Neuronal stem cell (in vitro differentiated cells): ENCODE measurements around the gene SMIM5.

Source experiments
- DNase-seq: peaks from one replicate; pipeline ENCODE4 v3.0.0-alpha.2; 2013; ENCODE audit warnings: low spot score
- H2AFZ ChIP-seq: one replicate; pipeline ENCODE4 v1.6.1; 2013; ENCODE audit warnings: mild to moderate bottlenecking, low read length, inconsistent platforms
- H2AK5ac ChIP-seq: 2 replicates; pipeline ENCODE4 v1.6.1; 2013; ENCODE audit warnings: low read depth, mild to moderate bottlenecking, inconsistent platforms, low read length, moderate library complexity, mixed read lengths
- H2BK120ac ChIP-seq: 2 replicates; pipeline ENCODE4 v1.6.1; 2013; ENCODE audit warnings: low read depth, mild to moderate bottlenecking, inconsistent platforms, low read length, moderate library complexity, mixed read lengths
- H2BK12ac ChIP-seq: one replicate; pipeline ENCODE4 v1.6.1; 2013; ENCODE audit warnings: low read length, inconsistent platforms
- H2BK15ac ChIP-seq: 2 replicates; pipeline ENCODE4 v1.6.1; 2013; ENCODE audit warnings: mild to moderate bottlenecking, low read length, inconsistent platforms, mixed read lengths
- H2BK5ac ChIP-seq: one replicate; pipeline ENCODE4 v1.6.1; 2013; ENCODE audit warnings: inconsistent platforms, mild to moderate bottlenecking, low read length, moderate library complexity
- H3K14ac ChIP-seq: one replicate; pipeline ENCODE4 v1.6.1; 2013; ENCODE audit warnings: low read length, inconsistent platforms
- H3K18ac ChIP-seq: 2 replicates; pipeline ENCODE4 v1.6.1; 2013; ENCODE audit warnings: low read length, inconsistent platforms
- H3K23ac ChIP-seq: 2 replicates; pipeline ENCODE4 v1.6.1; 2013; ENCODE audit warnings: low read depth, mild to moderate bottlenecking, mixed read lengths, low read length, inconsistent platforms; ENCODE audit not compliant: poor library complexity
- H3K27ac ChIP-seq: replicated peaks from 3 replicates; pipeline ENCODE4 v1.5.1; 2013; ENCODE audit warnings: low read length, inconsistent platforms
- H3K27me3 ChIP-seq, 3 experiments: 2 replicates each; pipeline ENCODE4 v1.6.1; 2013; ENCODE audit warnings: low read length in 3 of 3, mild to moderate bottlenecking in 2 of 3, inconsistent platforms in 1 of 3, low read depth in 1 of 3, mixed read lengths in 1 of 3, moderate library complexity in 1 of 3; ENCODE audit not compliant: control insufficient read depth in 3 of 3, insufficient read depth in 3 of 3
- H3K36me3 ChIP-seq, 2 donors: replicated peaks in 1 of 2; 2 replicates each; pipeline ENCODE4 v1.6.1; 2013; ENCODE audit warnings: low read length in 2 of 2; ENCODE audit not compliant: control insufficient read depth in 2 of 2, insufficient read depth in 2 of 2
- H3K4ac ChIP-seq: 2 replicates; pipeline ENCODE4 v1.6.1; 2013; ENCODE audit warnings: inconsistent platforms, mild to moderate bottlenecking, low read length, moderate library complexity
- H3K4me1 ChIP-seq, 2 donors: 1 replicate in 1 of 2; 2 replicates in 1 of 2; pipeline ENCODE4 v1.6.1; 2013; ENCODE audit warnings: low read length in 2 of 2, low read depth in 1 of 2; ENCODE audit not compliant: control insufficient read depth in 2 of 2, insufficient read depth in 1 of 2
- H3K4me2 ChIP-seq: one replicate; pipeline ENCODE4 v1.6.1; 2013; ENCODE audit warnings: mild to moderate bottlenecking, low read length, inconsistent platforms; ENCODE audit not compliant: insufficient read depth, poor library complexity, severe bottlenecking
- H3K4me3 ChIP-seq, 2 donors: 2 replicates each; pipeline ENCODE4 v1.5.1; 2013; ENCODE audit warnings: low read length in 2 of 2, mild to moderate bottlenecking in 2 of 2, inconsistent platforms in 1 of 2, moderate library complexity in 1 of 2
- H3K79me1 ChIP-seq: one replicate; pipeline ENCODE4 v1.6.1; 2013; ENCODE audit warnings: low read depth, mild to moderate bottlenecking, inconsistent platforms, low read length, moderate library complexity
- H3K9ac ChIP-seq: one replicate; pipeline ENCODE4 v1.6.1; 2013; ENCODE audit warnings: mild to moderate bottlenecking, low read depth, low read length, inconsistent platforms; ENCODE audit not compliant: poor library complexity
- H3K9me3 ChIP-seq, 2 donors: replicated peaks in 1 of 2; 2 replicates each; pipeline versions ENCODE3 to v1.6.1; 2013; ENCODE audit warnings: low read length in 2 of 2, mild to moderate bottlenecking in 2 of 2, inconsistent platforms in 1 of 2, low read depth in 1 of 2, mixed read lengths in 1 of 2, moderate library complexity in 1 of 2; ENCODE audit not compliant: control insufficient read depth in 2 of 2, insufficient read depth in 1 of 2
- H4K8ac ChIP-seq: one replicate; pipeline ENCODE4 v1.6.1; 2013; ENCODE audit warnings: low read depth, mild to moderate bottlenecking, inconsistent platforms, low read length, moderate library complexity
- H4K91ac ChIP-seq: one replicate; pipeline ENCODE4 v1.6.1; 2013; ENCODE audit warnings: low read length, low read depth, mild to moderate bottlenecking, inconsistent platforms; ENCODE audit not compliant: poor library complexity
- WGBS, 2 donors: extraction: QIAGEN DNeasy Blood & Tissue Kit; methylation state at CpG; one replicate each; pipeline ENCODE4 v1.1.7; 2013; ENCODE audit warnings: missing lambda C conversion rate in 2 of 2, mixed read lengths in 1 of 2; ENCODE audit not compliant: insufficient read length in 2 of 2, insufficient replicate concordance in 1 of 2; ENCODE audit errors: extremely low coverage in 2 of 2; 5-methylcytosine and 5-hydroxymethylcytosine counted together

The SMIM5 gene

GRCh38 chr17:75611851-75612429 is 21.3 kb upstream of the SMIM5 start:
- Histone ChIP-seq H3K36me3 (no peaks in the 10 kb centered on the region), H3K27ac (no peak overlapping the region), H3K14ac (no peak overlapping the region), H3K4me1 (peaks cover 2 to 12% of the 10 kb centered on the region in 2 donors), H2BK5ac (no peak overlapping the region), H4K8ac (no peak overlapping the region), H3K27me3 (peaks cover 0 to 13% (median 0%) of the 10 kb centered on the region in 3 experiments), H3K79me1 (no peaks in the 10 kb centered on the region), H2BK120ac (no peak overlapping the region), H3K4me3 (no peak overlapping the region), H2AFZ (no peak overlapping the region), H3K23ac (peak overlapping the region; percentile 11), H3K9me3 (no peaks in the 10 kb centered on the region), H2BK15ac (no peak overlapping the region), H2AK5ac (no peak overlapping the region), H3K4ac (no peak overlapping the region), H3K4me2 (no peak overlapping the region), H3K18ac (peak overlapping the region; percentile 33), H3K9ac (peak overlapping the region; percentile 24), H4K91ac (no peak overlapping the region), H2BK12ac (no peak overlapping the region)
- DNase-seq: no peak
- no CpG with 5 or more reads among the region's 20 CpGs for WGBS, 2 donors

GRCh38 chr17:75612906-75613626 is 20.2 kb upstream of the SMIM5 start:
- Histone ChIP-seq H3K4me3 (no peak overlapping the region), H3K4ac (no peak overlapping the region), H3K4me2 (no peak overlapping the region), H2BK15ac (no peak overlapping the region), H2AFZ (no peak overlapping the region), H3K23ac (no peak overlapping the region), H3K4me1 (peaks cover 2 to 12% of the 10 kb centered on the region in 2 donors), H3K27me3 (peaks cover 0 to 13% (median 0%) of the 10 kb centered on the region in 3 experiments), H3K9me3 (no peaks in the 10 kb centered on the region), H3K14ac (no peak overlapping the region), H2BK120ac (peak overlapping the region; percentile 83), H2BK5ac (peak overlapping the region; percentile 67), H3K79me1 (no peaks in the 10 kb centered on the region), H2AK5ac (peak overlapping the region; percentile 1), H3K18ac (peak overlapping the region; percentile 80), H4K8ac (peak overlapping the region; percentile 57), H3K36me3 (no peaks in the 10 kb centered on the region), H2BK12ac (no peak overlapping the region), H4K91ac (no peak overlapping the region), H3K9ac (no peak overlapping the region), H3K27ac (no peak overlapping the region)
- DNase-seq: no peak
- WGBS, 2 donors: no CpG with 5 or more reads among the region's 27 CpGs

DNA sequence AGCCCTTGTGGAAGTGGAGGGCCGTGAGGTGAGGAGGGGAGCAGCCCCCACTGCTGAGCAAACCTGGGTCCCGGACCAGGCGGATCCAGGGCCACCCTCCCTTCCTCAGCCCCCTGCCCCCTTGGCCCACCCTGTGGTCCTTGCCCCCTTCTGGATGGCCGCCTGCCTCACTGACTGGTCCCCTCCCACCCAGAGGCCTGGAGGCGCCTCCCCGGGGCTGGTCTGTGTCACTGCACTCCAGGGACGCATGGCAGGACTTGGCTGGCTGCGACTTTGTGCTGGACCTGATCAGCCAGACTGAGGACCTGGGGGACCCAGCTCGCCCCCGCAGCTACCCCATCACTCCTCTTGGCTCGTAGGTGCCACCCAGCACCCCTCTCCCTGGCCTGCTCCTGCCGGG is 19.2 kb upstream of the SMIM5 start:
- H3K9me3 ChIP-seq: no peaks in the 10 kb centered on the region

DNA sequence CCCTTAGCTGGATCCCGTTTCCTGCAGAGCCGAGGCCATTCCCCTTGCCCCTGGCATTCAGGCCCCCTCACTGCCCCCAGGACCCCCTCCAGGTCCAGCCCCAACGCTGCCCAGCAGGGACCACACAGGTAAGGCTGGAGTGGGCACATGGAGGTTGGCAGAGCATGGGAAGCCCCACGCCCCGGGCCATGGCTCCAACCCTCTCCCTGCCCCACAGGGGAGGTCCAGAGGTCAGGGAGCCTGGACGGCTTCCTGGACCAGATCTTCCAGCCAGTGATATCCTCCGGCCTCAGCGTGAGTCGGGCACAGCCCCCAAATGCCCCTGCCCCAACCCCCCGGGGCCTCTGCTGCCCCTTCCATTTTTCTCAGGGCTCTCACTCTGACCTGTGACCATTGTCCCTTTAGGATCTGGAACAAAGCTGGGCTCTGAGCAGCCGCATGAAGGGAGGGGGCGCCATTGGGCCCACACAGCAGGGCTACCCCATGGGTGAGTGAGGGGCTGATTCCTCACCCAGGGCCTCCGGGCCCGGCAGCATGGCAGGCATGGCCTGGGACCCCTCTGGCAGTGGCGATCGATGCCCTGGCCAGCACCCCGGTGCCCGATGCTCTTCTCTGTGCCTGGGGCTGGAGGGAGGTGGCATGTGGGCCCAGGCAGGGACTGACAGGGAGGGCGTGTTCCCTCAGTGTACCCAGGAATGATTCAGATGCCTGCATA is 18.5 kb upstream of the SMIM5 start:
- Histone ChIP-seq H2BK12ac (no peak overlapping the region), H3K4me1 (peaks cover 2 to 12% of the 10 kb centered on the region in 2 donors), H3K27ac (no peak overlapping the region), H2BK15ac (peak overlapping the region; percentile 97), H3K23ac (peak overlapping the region; percentile 25), H4K8ac (no peak overlapping the region), H2BK120ac (peak overlapping the region; percentile 83), H3K4me2 (no peak overlapping the region), H3K4ac (no peak overlapping the region), H3K79me1 (no peaks in the 10 kb centered on the region), H3K9ac (peak overlapping the region; percentile 38), H2BK5ac (no peak overlapping the region), H3K14ac (peak overlapping the region; percentile 39), H3K36me3 (no peaks in the 10 kb centered on the region), H3K9me3 (no peaks in the 10 kb centered on the region), H3K27me3 (peaks cover 0 to 13% (median 0%) of the 10 kb centered on the region in 3 experiments), H2AK5ac (peak overlapping the region; percentile 99), H4K91ac (no peak overlapping the region), H2AFZ (no peak overlapping the region), H3K18ac (peak overlapping the region; percentile 80), H3K4me3 (peak overlapping the region in 1 of 2 donors; percentile 6)
- no CpG with 5 or more reads among the region's 19 CpGs for WGBS, 2 donors
- DNase-seq: no peak

More for the DNA sequence above, 19.2 kb upstream of the SMIM5 start:
- no peaks in the 10 kb centered on the region for H3K79me1 ChIP-seq
- no CpG with 5 or more reads among the region's 12 CpGs for WGBS, 2 donors
- H2BK12ac ChIP-seq: no peak overlapping the region
- no peaks in the 10 kb centered on the region for H3K36me3 ChIP-seq
- H3K4me1 ChIP-seq: peaks cover 2 to 12% of the 10 kb centered on the region in 2 donors
- H4K8ac ChIP-seq: no peak overlapping the region
- peak overlapping the region; percentile 97 for H2BK15ac ChIP-seq
- H3K27ac ChIP-seq: no peak overlapping the region
- peak overlapping the region; percentile 47 for H3K23ac ChIP-seq
- peak overlapping the region; percentile 99 for H2AK5ac ChIP-seq
- peak overlapping the region; percentile 56 for H3K9ac ChIP-seq
- no peak overlapping the region for H4K91ac ChIP-seq
- H3K4ac ChIP-seq: peak overlapping the region; percentile 14
- H2AFZ ChIP-seq: no peak overlapping the region
- no peak overlapping the region for H3K4me3 ChIP-seq
- peaks cover 0 to 13% (median 0%) of the 10 kb centered on the region in 3 experiments for H3K27me3 ChIP-seq
- peak overlapping the region; percentile 39 for H3K14ac ChIP-seq
- H2BK120ac ChIP-seq: peak overlapping the region; percentile 83
- H3K4me2 ChIP-seq: no peak overlapping the region
- no peak for DNase-seq
- H2BK5ac ChIP-seq: no peak overlapping the region
- H3K18ac ChIP-seq: peak overlapping the region; percentile 80
